AG09309 (cell line): ENCODE data around the gene SLC6A13.

Experiments
- DNase-seq: peaks from one replicate; pipeline ENCODE4 v3.0.0-alpha.2; 2010; ENCODE audit warnings: low read depth
- H3K4me3 ChIP-seq: 2 replicates; pipeline ENCODE4 v1.5.1; 2011; ENCODE audit warnings: mild to moderate bottlenecking, low read depth, low read length, moderate library complexity; ENCODE audit not compliant: control insufficient read depth
- TF ChIP-seq, protein P1 (sequence below): IDR thresholded peaks from 2 replicates; pipeline ENCODE4 v1.5.1; 2011; ENCODE audit warnings: mild to moderate bottlenecking, low read depth, low read length, inconsistent platforms; ENCODE audit not compliant: insufficient read depth, control insufficient read depth; ENCODE audit errors: missing control alignments

Gene SLC6A13

GRCh38 chr12:293199-293598, 30.6 kb upstream of the SLC6A13 start:
- TF ChIP-seq, protein P1, sequence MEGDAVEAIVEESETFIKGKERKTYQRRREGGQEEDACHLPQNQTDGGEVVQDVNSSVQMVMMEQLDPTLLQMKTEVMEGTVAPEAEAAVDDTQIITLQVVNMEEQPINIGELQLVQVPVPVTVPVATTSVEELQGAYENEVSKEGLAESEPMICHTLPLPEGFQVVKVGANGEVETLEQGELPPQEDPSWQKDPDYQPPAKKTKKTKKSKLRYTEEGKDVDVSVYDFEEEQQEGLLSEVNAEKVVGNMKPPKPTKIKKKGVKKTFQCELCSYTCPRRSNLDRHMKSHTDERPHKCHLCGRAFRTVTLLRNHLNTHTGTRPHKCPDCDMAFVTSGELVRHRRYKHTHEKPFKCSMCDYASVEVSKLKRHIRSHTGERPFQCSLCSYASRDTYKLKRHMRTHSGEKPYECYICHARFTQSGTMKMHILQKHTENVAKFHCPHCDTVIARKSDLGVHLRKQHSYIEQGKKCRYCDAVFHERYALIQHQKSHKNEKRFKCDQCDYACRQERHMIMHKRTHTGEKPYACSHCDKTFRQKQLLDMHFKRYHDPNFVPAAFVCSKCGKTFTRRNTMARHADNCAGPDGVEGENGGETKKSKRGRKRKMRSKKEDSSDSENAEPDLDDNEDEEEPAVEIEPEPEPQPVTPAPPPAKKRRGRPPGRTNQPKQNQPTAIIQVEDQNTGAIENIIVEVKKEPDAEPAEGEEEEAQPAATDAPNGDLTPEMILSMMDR = no peak
- no peak for DNase-seq
- no peak overlapping the region for H3K4me3 ChIP-seq

DNA sequence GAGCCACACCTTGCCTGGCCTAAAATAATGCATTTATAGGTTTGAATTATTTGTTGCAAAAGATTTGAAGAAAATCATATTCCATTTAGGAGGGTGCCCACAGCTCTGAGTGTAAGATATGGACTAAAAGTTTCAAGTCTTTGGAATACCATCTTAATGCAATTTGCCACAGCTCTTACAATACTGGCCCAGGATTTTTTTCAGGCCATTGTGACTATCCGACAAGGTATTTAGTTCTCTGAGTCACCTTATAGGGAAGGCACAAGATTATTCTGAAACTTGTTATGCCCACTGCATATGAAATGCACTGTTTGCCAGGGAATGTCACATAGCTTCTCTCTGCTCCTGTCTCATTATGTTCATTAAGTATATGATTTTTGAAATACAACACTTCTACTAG, 29.6 kb upstream of the SLC6A13 start:
- DNase-seq = no peak
- TF ChIP-seq, protein P1 = no peak
- no peak overlapping the region for H3K4me3 ChIP-seq

- no peak overlapping the region for H3K4me3 ChIP-seq
- DNase-seq = no peak
- TF ChIP-seq, protein P1 = no peak
Measured at GRCh38 chr12:291153-291723, 28.6 kb upstream of the SLC6A13 start.

- peak; percentile 49 for DNase-seq
- no peak overlapping the region for H3K4me3 ChIP-seq
- TF ChIP-seq, protein P1 = no peak
Measured at GRCh38 chr12:288687-289086, 26.1 kb upstream of the SLC6A13 start.

DNA sequence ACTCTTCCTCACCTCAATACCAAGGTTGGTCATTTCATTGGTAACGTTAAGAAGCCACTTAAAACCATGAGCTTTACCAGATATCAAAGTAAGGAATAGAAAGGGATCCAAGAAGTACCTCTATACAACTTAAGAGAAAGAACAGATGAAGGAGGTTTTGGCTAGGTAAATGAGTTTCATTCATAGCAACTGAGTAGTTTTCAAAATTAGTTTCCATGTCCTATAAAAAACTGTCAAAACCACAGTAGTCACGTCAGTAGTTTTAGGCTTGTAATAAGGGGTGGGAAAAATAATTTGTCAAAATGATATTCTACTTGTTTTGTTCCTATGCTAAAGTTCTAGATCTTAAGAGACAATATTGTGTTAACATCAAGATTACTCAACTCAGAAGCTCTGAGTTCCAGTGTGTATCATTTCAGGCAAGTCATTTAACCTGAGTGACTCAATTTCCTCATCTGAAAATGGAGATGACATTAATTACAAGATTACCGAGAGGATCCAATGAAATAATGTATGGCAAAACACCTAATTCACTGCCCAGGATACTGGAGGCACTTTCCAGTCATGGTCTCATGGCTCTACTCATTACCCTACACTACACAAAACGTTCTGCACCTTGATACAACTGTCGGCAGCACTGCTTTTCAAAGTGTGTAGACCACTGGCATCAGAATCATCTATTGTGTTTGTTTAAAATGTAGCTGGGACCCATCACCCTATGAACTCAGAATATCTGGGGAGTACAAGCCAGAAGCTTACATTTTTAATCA, 24.1 kb upstream of the SLC6A13 start:
- H3K4me3 ChIP-seq = no peak overlapping the region
- TF ChIP-seq, protein P1 = no peak
- DNase-seq = no peak

DNA sequence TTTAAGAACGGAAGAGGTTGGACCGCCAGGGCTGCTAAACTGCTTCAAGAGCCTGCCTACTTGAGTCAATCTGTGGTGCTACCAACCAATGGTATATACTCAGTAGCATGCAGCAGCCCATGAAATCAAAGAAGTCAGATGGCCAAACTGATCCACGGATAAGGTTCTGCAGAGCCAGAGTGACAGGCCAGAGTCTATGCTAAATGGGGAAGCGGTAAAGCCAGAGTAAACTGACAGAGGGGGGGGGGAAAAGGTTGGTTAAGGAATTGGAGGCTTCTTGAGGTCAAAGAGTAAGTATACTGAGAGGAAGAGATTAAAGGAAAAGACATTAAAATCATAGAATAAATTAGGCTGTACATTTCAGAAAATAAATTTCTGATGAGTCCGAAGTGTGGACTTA, 15.4 kb upstream of the SLC6A13 start:
- no peak overlapping the region for H3K4me3 ChIP-seq
- DNase-seq = no peak
- TF ChIP-seq, protein P1 = no peak

DNA sequence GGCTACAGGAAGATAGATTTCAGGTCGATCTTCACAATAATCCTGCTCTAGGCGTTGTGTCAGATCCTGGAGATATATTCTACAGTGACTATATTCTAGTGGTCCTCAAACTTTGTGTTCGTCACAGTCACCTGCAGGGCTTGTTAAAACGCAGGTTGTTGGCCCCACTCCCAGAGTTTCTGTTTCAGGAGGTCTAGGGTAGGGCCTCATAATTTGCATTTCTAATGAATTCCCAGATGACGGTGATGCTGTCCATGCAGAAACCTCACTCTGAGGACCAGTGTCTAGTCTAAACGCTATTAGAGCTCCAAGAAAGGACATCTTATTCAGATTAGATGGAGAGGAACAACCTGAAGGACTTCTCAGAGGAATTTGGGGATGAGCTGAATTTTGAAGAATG, 13.2 kb upstream of the SLC6A13 start:
- no peak for DNase-seq
- TF ChIP-seq, protein P1 = no peak
- H3K4me3 ChIP-seq = no peak overlapping the region
